Colonic mucosa (tissue), 4 donors: ENCODE measurements around the gene CIAO3. TPM values are rescaled to one million over a fixed set of nuclear protein-coding genes. Genes with fewer than 3 reads are reported as not detected.

Source experiments
- DNase-seq: peaks from one replicate; pipeline ENCODE4 v3.0.0-alpha.2; 2020
- H3K27ac ChIP-seq: fragments of 200-600 bp; one replicate; pipeline ENCODE4 v1.8.0; 2021
- H3K27me3 ChIP-seq: fragments of 200-600 bp; one replicate; pipeline ENCODE4 v1.8.0; 2021
- H3K36me3 ChIP-seq: fragments of 200-600 bp; one replicate; pipeline ENCODE4 v1.8.0; 2021
- H3K4me1 ChIP-seq: fragments of 200-600 bp; one replicate; pipeline ENCODE4 v1.8.0; 2021; ENCODE audit warnings: mild to moderate bottlenecking
- H3K4me3 ChIP-seq: fragments of 200-600 bp; one replicate; pipeline ENCODE4 v1.8.0; 2021
- H3K9ac ChIP-seq, 2 donors: one replicate each; pipeline ENCODE4 v1.7.0; 2013; ENCODE audit warnings: control low read depth in 2 of 2, low read depth in 2 of 2, low read length in 2 of 2
- H3K9me3 ChIP-seq: fragments of 200-600 bp; one replicate; pipeline ENCODE4 v1.8.0; 2021
- intact Hi-C: fragments of 100-400 bp; cut with DNase I; formaldehyde crosslinking; loops from one replicate; pipeline ENCODE4 v1.14.1; 2022
- total RNA-seq, 2 donors: library from RNA; stranded (reverse); fragmentation: NEBNext Ultra II Directional in 1 of 2; extraction: Animal tissue kit (Norgen Biotek cat#: 25700) in 1 of 2; gene quantifications; one replicate each; pipeline ENCODE4 v1.2.1, GENCODE V29; 2021
- TF ChIP-seq, protein P1 (sequence below): fragments of 200-600 bp; IDR thresholded peaks from one replicate; pipeline ENCODE4 v1.8.0; 2022; ENCODE audit warnings: antibody characterized with exemption, mild to moderate bottlenecking
- donor health status: healthy.
- donor health status: DM: no; HTN: no; CAD: no.
- donor health status: DM: no; HTN: no; CAD: no.

Gene CIAO3
- total RNA-seq, 2 donors from 2014 or later = 29.2 to 62.1 TPM

DNA sequence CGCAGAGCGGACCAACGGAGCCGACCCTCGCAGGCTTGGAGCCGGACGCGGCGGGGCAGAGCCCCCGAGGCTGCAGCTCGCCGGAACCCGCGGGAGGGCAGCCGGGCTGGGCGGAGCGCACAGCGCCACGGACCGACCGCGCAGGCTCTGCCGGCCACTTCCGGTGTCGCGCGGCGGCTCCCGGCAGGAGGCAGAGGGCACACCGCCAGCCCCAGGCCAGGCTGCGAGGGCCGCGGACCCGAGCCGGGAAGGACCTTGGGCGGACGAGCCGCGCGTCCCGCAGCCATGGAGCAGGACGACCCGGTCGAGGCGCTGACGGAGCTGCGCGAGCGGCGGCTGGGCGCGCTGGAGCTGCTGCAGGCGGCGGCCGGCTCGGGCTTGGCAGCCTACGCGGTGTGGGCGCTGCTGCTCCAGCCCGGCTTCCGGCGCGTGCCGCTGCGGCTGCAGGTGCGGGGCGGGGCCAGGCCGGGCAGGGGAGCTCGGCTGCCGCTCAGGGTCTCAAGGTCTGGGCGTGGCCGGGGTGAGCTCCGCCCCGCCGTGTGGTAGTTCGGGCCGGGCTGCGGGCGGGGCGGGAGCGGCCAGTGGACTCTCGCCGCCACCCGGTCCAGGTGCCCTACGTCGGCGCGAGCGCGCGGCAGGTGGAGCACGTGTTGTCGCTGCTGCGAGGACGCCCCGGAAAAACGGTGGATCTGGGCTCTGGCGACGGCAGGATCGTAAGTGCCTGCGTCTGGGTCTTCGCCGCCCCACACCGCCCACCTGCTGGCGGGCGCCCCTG, 19.6 kb downstream of the CIAO3 start, which contains the start of gene ANTKMT:
Gene ANTKMT, plus strand, starts transcription at position 157 of the 775 bp plus-strand sequence. Its CDS starts 129 bp downstream, at position 286.
- H3K9me3 ChIP-seq = no peaks in the 10 kb centered on the region
- H3K27ac ChIP-seq = peak within 1 kb of the TSS; percentile 84
- peak; percentile 87 for DNase-seq
- H3K27me3 ChIP-seq = no peaks in the 10 kb centered on the region
- no peaks in the 10 kb centered on the region for H3K36me3 ChIP-seq
- H3K9ac ChIP-seq = peak within 1 kb of the TSS; percentile 85 to 99
- TF ChIP-seq, protein P1, sequence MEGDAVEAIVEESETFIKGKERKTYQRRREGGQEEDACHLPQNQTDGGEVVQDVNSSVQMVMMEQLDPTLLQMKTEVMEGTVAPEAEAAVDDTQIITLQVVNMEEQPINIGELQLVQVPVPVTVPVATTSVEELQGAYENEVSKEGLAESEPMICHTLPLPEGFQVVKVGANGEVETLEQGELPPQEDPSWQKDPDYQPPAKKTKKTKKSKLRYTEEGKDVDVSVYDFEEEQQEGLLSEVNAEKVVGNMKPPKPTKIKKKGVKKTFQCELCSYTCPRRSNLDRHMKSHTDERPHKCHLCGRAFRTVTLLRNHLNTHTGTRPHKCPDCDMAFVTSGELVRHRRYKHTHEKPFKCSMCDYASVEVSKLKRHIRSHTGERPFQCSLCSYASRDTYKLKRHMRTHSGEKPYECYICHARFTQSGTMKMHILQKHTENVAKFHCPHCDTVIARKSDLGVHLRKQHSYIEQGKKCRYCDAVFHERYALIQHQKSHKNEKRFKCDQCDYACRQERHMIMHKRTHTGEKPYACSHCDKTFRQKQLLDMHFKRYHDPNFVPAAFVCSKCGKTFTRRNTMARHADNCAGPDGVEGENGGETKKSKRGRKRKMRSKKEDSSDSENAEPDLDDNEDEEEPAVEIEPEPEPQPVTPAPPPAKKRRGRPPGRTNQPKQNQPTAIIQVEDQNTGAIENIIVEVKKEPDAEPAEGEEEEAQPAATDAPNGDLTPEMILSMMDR = no peak
- intact Hi-C loops = no loop called here
- H3K4me1 ChIP-seq = peaks cover 22% of the 10 kb centered on the region
- H3K4me3 ChIP-seq = peak within 1 kb of the TSS; percentile 72

DNA sequence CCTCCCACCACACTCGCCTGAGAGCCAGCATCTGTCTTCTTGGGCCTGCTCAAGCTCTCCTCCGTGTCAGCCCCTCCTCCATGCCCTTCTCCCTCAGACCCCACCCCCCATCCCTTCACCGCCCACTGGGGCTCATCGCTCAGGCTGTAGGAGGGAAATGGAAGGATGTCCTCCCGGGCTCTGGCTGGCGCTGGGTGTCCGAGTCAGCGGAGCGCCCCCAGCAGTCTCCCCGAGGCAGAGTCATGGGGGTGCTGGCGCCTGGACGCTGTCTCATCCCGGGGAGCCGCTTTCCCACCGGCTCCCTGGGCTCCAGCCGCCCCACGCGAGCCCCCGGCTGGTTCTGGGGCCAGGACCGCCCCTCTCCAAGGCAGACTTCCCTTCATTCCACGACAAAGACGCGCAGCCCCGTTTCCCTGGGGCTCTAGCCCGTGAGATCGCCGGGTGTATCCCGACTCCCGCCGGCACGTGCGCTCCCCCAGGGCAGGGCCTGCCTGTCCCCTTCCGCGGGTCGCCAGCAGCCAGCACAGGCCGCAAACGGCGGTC, 20.3 kb downstream of the CIAO3 start:
- no peaks in the 10 kb centered on the region for H3K27me3 ChIP-seq
- peak overlapping the region; percentile 84 for H3K27ac ChIP-seq
- peak overlapping the region; percentile 72 for H3K4me3 ChIP-seq
- intact Hi-C loops = no loop called here
- H3K4me1 ChIP-seq = peaks cover 26% of the 10 kb centered on the region
- TF ChIP-seq, protein P1 = no peak
- peak overlapping the region; percentile 85 to 99 for H3K9ac ChIP-seq
- no peaks in the 10 kb centered on the region for H3K36me3 ChIP-seq
- peak; percentile 65 for DNase-seq
- no peaks in the 10 kb centered on the region for H3K9me3 ChIP-seq

DNA sequence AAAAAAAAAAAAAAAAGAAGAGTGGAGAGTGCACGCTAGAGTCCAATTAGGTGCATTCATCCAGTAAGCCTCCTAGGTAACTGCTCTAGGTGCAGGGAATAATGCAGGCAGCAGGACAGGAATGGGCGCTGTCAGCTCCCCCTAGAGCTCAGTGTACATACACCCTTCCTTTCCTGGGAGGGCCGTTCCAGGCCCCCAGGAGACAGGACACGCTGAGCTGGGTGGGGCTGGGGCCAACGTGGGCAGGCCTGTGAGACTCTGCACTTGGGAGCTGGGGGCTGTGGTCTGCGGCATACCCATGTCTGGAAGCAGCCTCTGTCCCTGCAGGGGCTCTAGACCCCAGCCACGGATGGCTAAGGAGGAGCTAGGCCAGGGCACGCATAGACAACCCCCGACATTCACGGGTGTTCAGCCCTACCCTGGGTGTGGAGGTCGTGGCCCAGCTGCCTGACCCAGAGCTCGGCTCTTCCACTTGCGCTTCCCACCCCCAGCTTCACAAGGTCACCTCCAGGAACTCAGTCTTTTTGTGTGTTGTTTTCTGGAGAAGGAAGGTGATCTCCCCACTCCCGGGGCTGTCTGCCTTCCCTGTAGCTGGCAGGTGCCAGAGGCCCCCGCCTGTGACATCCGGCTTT, 20.9 kb downstream of the CIAO3 start:
- Histone ChIP-seq H3K9me3 (no peaks in the 10 kb centered on the region), H3K27ac (peak overlapping the region; percentile 84), H3K9ac (peak overlapping the region; percentile 85 to 99), H3K27me3 (no peaks in the 10 kb centered on the region), H3K4me3 (peak overlapping the region; percentile 72), H3K36me3 (no peaks in the 10 kb centered on the region), H3K4me1 (peaks cover 26% of the 10 kb centered on the region)
- peak; percentile 43 for DNase-seq
- intact Hi-C loops = no loop called here
- TF ChIP-seq, protein P1 = no peak

DNA sequence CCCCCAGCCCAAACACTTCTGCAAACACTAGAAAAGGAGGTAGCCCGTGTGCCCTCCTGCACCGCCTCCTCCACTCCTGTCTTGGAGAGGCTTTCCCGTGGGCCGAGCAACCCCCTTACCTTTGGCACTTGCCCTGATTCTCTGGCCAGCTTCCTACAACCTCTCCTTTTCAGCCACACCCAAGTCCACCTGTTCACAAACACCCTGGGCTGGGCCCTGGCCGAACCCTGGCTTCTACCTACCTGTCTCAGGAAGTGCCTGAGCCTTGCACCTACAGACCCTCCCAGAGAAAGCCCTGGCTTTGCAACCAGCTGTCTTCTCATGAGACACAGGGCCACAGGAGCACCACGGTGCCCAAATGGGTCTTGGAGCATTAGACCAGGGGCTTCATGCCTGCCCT, 21.9 kb downstream of the CIAO3 start:
- peak; percentile 74 for DNase-seq
- no peaks in the 10 kb centered on the region for H3K27me3 ChIP-seq
- H3K27ac ChIP-seq = no peak overlapping the region
- intact Hi-C loops = no loop called here
- no peaks in the 10 kb centered on the region for H3K36me3 ChIP-seq
- peak overlapping the region in 1 of 2 donors; percentile 46 for H3K9ac ChIP-seq
- H3K4me3 ChIP-seq = no peak overlapping the region
- TF ChIP-seq, protein P1 = no peak
- peaks cover 31% of the 10 kb centered on the region for H3K4me1 ChIP-seq
- no peaks in the 10 kb centered on the region for H3K9me3 ChIP-seq

DNA sequence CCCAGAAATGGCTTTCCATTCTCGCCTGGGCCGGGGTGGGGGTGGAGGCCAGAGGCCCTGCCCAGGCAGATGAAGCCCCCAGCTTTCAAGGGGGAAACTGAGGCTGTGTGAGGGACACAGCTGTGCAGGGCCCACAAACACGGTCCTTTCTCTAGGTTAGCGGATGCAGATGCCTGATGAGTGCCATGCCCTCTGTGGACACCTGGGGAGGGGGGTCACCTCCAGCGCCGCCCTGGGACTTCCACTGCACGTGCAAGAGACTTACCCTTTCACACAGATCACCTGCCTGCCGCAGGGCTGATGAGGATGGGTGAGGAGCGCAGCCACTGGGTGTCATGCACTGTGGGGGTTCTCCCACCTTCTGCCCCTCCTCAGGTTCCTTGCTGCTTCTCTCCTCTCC, 22.4 kb downstream of the CIAO3 start:
- no peak overlapping the region for H3K27ac ChIP-seq

More for the DNA sequence above, 22.4 kb downstream of the CIAO3 start:
- Histone ChIP-seq H3K4me3 (no peak overlapping the region), H3K4me1 (peaks cover 31% of the 10 kb centered on the region), H3K9me3 (no peaks in the 10 kb centered on the region), H3K27me3 (no peaks in the 10 kb centered on the region), H3K9ac (peak overlapping the region in 1 of 2 donors; percentile 46), H3K36me3 (no peaks in the 10 kb centered on the region)
- DNase-seq = no peak
- intact Hi-C loops = no loop called here
- TF ChIP-seq, protein P1 = no peak
